Measurements from ENCODE around the gene VDR.

GRCh38 chr12:47800582-47800981 lies 104.2 kb downstream of the VDR start:
- TF ChIP-seq POLR2A (IDR thresholded peaks at IDR 0.05; ENCODE audit: low read depth, low read length): no peak
- no peak for TF ChIP-seq POLR2AphosphoS5 (IDR thresholded peaks at IDR 0.05; ENCODE audit: low read depth, low read length)
- no peak for TF ChIP-seq TAF1 (IDR thresholded peaks at IDR 0.05; ENCODE audit: low read depth, low read length)
